ENCODE measurements around the gene RASSF3. TPM values are rescaled to one million over a fixed set of nuclear protein-coding genes. Genes with fewer than 3 reads are reported as not detected.

Gene RASSF3
- total RNA-seq, 1 donor = 52.8 TPM

GRCh38 chr12:64722835-64723234, 112.5 kb downstream of the RASSF3 start:
- H3K4me1 ChIP-seq (ENCODE audit: insufficient read depth, low read length) = peaks cover 12% of the 10 kb centered on the region
- no peak overlapping the region for H3K4me3 ChIP-seq (ENCODE audit: low read length)
- no peaks in the 10 kb centered on the region for H3K9me3 ChIP-seq (ENCODE audit: low read depth, low read length)
- no peaks in the 10 kb centered on the region for H3K27me3 ChIP-seq (ENCODE audit: insufficient read depth, low read length)

- H3K27me3 ChIP-seq (ENCODE audit: insufficient read depth, low read length) = no peaks in the 10 kb centered on the region
- H3K4me1 ChIP-seq (ENCODE audit: insufficient read depth, low read length) = peaks cover 4% of the 10 kb centered on the region
- no peak overlapping the region for H3K4me3 ChIP-seq (ENCODE audit: low read length)
- no peaks in the 10 kb centered on the region for H3K9me3 ChIP-seq (ENCODE audit: low read depth, low read length)
These were observed 113.3 kb downstream of the RASSF3 start for GRCh38 chr12:64723630-64724029.

GRCh38 chr12:64724201-64724745, 114.0 kb downstream of the RASSF3 start:
- Histone ChIP-seq H3K9me3 (ENCODE audit: low read depth, low read length) (no peaks in the 10 kb centered on the region), H3K4me3 (ENCODE audit: low read length) (no peak overlapping the region), H3K4me1 (ENCODE audit: insufficient read depth, low read length) (peaks cover 3% of the 10 kb centered on the region), H3K27me3 (ENCODE audit: insufficient read depth, low read length) (no peaks in the 10 kb centered on the region)

DNA sequence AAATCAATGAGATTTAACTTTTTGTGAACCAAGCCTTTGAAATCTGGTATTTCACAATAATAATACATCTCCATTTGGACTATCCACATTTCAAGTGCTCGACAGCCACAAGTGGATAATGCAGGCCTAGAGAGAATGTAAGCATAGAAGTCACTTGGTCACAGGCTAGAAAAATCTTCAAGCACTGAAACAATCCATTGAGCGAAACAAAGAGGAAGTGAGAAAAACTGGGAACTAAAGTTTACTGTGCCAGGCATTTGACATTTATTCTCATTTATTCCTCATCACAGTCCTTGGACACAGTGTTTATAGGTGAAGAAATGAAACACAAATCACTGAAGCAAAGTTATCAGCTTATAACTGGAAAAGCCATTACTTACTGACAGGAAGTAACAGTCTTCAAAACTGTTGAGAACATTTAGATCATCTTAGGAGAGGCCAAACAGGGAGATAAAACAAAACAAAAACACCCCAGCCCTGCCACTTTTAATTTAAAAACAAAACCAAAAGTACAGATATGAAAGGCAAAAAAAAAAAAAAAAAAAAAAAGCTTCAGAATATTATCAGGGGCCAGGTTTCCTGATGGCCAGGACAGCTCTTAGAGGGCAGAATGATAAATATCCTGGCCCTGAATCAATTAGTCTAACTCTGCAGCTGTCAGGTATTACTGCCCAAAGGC, 119.8 kb downstream of the RASSF3 start:
- Histone ChIP-seq H3K27me3 (ENCODE audit: insufficient read depth, low read length) (no peaks in the 10 kb centered on the region), H3K4me1 (ENCODE audit: insufficient read depth, low read length) (peaks cover 17% of the 10 kb centered on the region), H3K4me3 (ENCODE audit: low read length) (no peak overlapping the region), H3K9me3 (ENCODE audit: low read depth, low read length) (no peaks in the 10 kb centered on the region)

- Histone ChIP-seq H3K4me1 (ENCODE audit: insufficient read depth, low read length) (peaks cover 17% of the 10 kb centered on the region), H3K27me3 (ENCODE audit: insufficient read depth, low read length) (no peaks in the 10 kb centered on the region), H3K4me3 (ENCODE audit: low read length) (no peak overlapping the region), H3K9me3 (ENCODE audit: low read depth, low read length) (no peaks in the 10 kb centered on the region)
These were observed 120.3 kb downstream of the RASSF3 start for GRCh38 chr12:64730588-64730969.

- H3K4me3 ChIP-seq (ENCODE audit: low read length) = no peak overlapping the region
- no peaks in the 10 kb centered on the region for H3K9me3 ChIP-seq (ENCODE audit: low read depth, low read length)
- no peaks in the 10 kb centered on the region for H3K27me3 ChIP-seq (ENCODE audit: insufficient read depth, low read length)
- peaks cover 17% of the 10 kb centered on the region for H3K4me1 ChIP-seq (ENCODE audit: insufficient read depth, low read length)
These were observed 121.4 kb downstream of the RASSF3 start for GRCh38 chr12:64731683-64732082.

- no peak overlapping the region for H3K4me3 ChIP-seq (ENCODE audit: low read length)
- no peaks in the 10 kb centered on the region for H3K9me3 ChIP-seq (ENCODE audit: low read depth, low read length)
- H3K27me3 ChIP-seq (ENCODE audit: insufficient read depth, low read length) = no peaks in the 10 kb centered on the region
- peaks cover 22% of the 10 kb centered on the region for H3K4me1 ChIP-seq (ENCODE audit: insufficient read depth, low read length)
These were observed 123.6 kb downstream of the RASSF3 start for GRCh38 chr12:64733857-64734256.

DNA sequence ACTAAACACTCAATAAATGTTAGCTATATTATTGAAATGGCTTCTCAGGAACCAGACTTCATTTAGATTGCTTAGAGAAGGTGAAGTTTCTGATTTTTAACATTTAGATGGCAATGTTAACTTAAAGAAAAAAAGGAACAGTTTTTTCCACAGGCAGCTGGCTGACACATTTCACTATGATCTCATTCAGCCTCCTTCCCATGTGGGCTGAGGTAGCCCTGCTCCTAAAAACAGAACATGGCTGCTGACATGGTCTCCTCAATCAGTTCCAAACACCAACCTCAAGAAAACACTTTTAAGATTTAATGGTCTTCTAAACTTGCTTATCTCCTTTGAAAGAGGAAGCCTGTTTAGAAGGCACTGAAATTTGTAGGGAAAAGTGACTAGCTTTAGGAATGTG, 125.1 kb downstream of the RASSF3 start:
- Histone ChIP-seq H3K4me3 (ENCODE audit: low read length) (no peak overlapping the region), H3K4me1 (ENCODE audit: insufficient read depth, low read length) (peaks cover 23% of the 10 kb centered on the region), H3K9me3 (ENCODE audit: low read depth, low read length) (no peaks in the 10 kb centered on the region), H3K27me3 (ENCODE audit: insufficient read depth, low read length) (no peaks in the 10 kb centered on the region)

GRCh38 chr12:64736771-64737170, 126.5 kb downstream of the RASSF3 start:
- Histone ChIP-seq H3K4me3 (ENCODE audit: low read length) (no peak overlapping the region), H3K9me3 (ENCODE audit: low read depth, low read length) (no peaks in the 10 kb centered on the region), H3K27me3 (ENCODE audit: insufficient read depth, low read length) (no peaks in the 10 kb centered on the region), H3K4me1 (ENCODE audit: insufficient read depth, low read length) (peaks cover 26% of the 10 kb centered on the region)

DNA sequence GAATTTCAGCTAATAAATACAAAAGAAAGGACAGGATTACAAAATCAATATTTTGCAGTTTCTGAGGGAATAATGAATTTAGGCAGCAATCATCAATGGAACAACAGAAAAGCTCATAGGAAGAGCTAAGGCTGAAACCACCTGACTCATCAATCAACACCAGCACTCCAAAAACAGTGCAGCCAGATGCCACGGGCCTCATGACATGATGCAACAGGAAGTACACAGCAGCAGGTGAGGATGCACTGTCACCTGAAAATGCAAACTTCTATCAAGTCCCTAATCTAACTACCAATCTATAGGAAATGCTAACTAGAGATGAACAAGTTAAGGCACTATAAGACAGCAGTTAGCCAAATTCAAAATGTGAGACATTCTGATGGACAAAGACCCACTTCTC, 127.2 kb downstream of the RASSF3 start:
- H3K27me3 ChIP-seq (ENCODE audit: insufficient read depth, low read length) = no peaks in the 10 kb centered on the region
- peaks cover 33% of the 10 kb centered on the region for H3K4me1 ChIP-seq (ENCODE audit: insufficient read depth, low read length)
- no peaks in the 10 kb centered on the region for H3K9me3 ChIP-seq (ENCODE audit: low read depth, low read length)
- no peak overlapping the region for H3K4me3 ChIP-seq (ENCODE audit: low read length)

DNA sequence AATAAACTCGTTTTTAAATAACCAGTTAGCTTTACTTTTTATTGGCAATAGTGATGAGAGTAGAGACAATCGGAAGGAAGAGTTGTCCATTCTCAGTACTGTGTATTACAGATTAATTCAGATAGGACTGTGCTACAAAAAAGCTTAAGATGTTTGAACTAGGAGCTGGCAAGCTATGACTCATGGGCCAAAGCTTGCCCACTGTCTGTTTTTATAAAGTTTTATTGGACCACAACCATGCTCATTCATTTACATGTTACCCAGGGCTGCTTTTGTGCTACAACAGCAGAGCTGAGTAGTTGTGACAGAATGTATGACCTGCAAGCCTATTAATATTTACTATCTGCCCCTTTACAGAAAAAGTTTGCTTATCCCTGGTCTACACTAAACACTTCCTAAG, 129.5 kb downstream of the RASSF3 start:
- Histone ChIP-seq H3K9me3 (ENCODE audit: low read depth, low read length) (no peaks in the 10 kb centered on the region), H3K4me1 (ENCODE audit: insufficient read depth, low read length) (peaks cover 44% of the 10 kb centered on the region), H3K4me3 (ENCODE audit: low read length) (no peak overlapping the region)

DNA sequence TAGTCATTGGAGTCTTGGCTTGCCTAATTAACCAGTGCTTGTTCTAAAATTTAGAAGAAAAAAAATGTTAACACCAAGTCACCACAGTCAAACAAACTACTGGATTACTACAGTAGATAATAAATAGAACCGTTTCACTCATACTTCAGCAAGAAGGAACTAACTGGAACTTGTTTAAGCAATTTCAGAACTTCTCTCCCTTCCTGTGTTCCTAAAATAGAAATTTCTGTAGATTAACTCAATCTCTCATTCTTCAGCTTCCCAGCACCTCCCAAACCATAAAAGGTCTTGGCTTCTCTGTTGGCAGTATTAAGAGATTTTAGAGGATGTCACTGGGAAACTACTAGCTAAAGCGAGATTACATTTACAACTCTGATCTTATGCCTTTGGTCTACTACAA, 130.4 kb downstream of the RASSF3 start:
- no peaks in the 10 kb centered on the region for H3K9me3 ChIP-seq (ENCODE audit: low read depth, low read length)
- H3K27me3 ChIP-seq (ENCODE audit: insufficient read depth, low read length) = no peaks in the 10 kb centered on the region
- H3K4me1 ChIP-seq (ENCODE audit: insufficient read depth, low read length) = peaks cover 53% of the 10 kb centered on the region
- H3K4me3 ChIP-seq (ENCODE audit: low read length) = no peak overlapping the region

More for the DNA sequence above, 129.5 kb downstream of the RASSF3 start:
- H3K27me3 ChIP-seq (ENCODE audit: insufficient read depth, low read length) = no peaks in the 10 kb centered on the region

DNA sequence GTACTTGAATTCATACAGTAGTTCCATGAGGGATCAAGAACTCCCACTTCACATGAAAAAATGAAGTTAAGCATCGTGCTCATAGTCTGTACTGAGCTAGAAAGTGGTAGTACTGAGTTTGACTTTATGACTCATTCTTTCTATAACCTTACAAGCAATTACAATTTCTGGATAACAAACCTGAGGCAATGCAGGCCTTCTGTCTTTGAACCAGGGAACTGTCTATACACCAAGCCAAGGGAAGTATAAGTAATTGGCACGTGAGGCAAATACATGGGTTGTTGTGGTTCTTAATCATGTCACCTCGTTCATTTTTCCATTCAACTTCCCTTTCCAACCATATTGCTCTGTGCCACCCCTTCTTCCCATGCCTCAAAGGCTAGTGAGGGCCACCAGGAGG, 132.1 kb downstream of the RASSF3 start:
- Histone ChIP-seq H3K4me3 (ENCODE audit: low read length) (no peak overlapping the region), H3K27me3 (ENCODE audit: insufficient read depth, low read length) (no peaks in the 10 kb centered on the region), H3K4me1 (ENCODE audit: insufficient read depth, low read length) (peaks cover 69% of the 10 kb centered on the region), H3K9me3 (ENCODE audit: low read depth, low read length) (no peaks in the 10 kb centered on the region)

DNA sequence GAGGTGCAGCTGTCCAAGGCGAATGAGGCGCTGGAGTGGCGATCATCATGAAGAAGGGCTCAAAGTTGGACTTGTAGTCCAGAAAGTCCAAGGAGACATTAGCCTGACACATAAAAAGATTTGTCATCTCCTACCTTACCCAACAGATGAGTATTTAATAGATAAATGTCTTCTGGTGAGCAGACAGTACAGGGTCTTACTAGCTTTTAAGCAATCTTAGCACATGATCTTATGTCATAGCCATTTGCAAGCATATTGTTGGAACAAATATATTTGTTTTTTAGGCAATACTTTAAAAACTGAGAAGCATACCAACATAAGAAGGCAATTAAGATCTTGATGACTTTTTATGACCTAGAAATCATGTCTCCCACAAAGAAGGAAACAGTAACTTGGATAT, 132.9 kb downstream of the RASSF3 start:
- Histone ChIP-seq H3K4me1 (ENCODE audit: insufficient read depth, low read length) (peaks cover 72% of the 10 kb centered on the region), H3K9me3 (ENCODE audit: low read depth, low read length) (no peaks in the 10 kb centered on the region), H3K4me3 (ENCODE audit: low read length) (no peak overlapping the region), H3K27me3 (ENCODE audit: insufficient read depth, low read length) (no peaks in the 10 kb centered on the region)

DNA sequence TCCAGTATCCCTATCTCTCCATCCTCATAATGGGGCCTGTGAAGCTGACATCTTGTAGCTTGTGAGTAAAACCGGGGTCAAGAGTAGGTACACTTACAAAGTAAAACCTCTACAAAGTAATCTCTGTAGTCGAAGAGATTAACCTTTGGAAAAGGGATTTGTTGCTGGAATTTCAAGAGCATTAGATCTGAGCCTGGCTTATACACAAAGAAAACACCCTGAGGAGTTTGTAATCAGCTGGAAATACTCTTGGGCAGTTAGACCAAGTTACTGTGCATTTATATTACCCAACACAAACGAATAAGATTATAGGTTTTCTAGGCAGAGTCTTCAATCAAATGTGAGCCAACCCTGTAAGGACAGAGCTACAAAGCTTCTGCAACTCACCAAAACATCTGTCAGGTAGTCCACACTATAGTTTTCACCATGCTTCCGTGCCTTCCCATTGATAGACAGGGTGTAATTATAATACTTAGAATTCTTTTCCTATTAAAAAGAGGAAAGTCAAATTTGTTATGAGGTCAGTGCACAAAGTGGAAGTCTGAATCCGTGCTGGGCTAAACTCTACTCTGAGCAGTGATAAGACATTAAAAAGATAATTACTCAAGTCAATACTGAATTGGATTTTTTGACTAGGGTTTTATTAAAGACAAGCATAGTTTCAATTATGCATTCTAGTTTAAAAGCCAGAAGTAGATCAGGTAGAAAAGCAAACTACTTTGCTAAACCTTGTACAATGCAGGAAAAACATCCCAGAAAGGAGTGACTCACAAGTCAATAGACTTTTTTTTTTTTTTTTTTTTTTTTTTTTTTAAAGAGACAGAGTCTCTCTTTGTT, 134.3 kb downstream of the RASSF3 start:
- Histone ChIP-seq H3K4me1 (ENCODE audit: insufficient read depth, low read length) (peaks cover 79% of the 10 kb centered on the region), H3K4me3 (ENCODE audit: low read length) (no peak overlapping the region), H3K27me3 (ENCODE audit: insufficient read depth, low read length) (no peaks in the 10 kb centered on the region), H3K9me3 (ENCODE audit: low read depth, low read length) (no peaks in the 10 kb centered on the region)
